Suprapubic skin (tissue), 4 donors: ENCODE measurements around the gene ACAT2.

Experiments
- CTCF ChIP-seq, 2 donors: fragments of 200-600 bp in 1 of 2; fragments of 450-650 bp in 1 of 2; sonication (generic) in 1 of 2; IDR thresholded peaks; one replicate each; pipeline ENCODE4 v1.5.1; 2016 to 2019; ENCODE audit warnings: antibody characterized with exemption in 2 of 2, mild to moderate bottlenecking in 1 of 2, moderate library complexity in 1 of 2
- POLR2A ChIP-seq, 2 donors: fragments of 450-650 bp; IDR thresholded peaks; one replicate each; pipeline ENCODE4 v1.6.1; 2017; ENCODE audit warnings: antibody characterized with exemption in 2 of 2, mild to moderate bottlenecking in 2 of 2, moderate library complexity in 2 of 2
- POLR2AphosphoS5 ChIP-seq, 3 donors: sonication (generic); formaldehyde crosslinking; IDR thresholded peaks; one replicate each; pipeline ENCODE4 v1.6.1; 2017; ENCODE audit warnings: antibody characterized with exemption in 3 of 3

GRCh38 chr6:159714404-159714803 is 47.4 kb upstream of the ACAT2 start:
- TF ChIP-seq POLR2A (IDR thresholded peaks at IDR 0.05): no peak
- TF ChIP-seq POLR2AphosphoS5 (IDR thresholded peaks at IDR 0.05): no peak
- TF ChIP-seq CTCF (IDR thresholded peaks at IDR 0.05): no peak
